WI38 (cell line): ENCODE results near the gene MTFMT.
"Not testable (repeated sequence)": the region's sequence is repeated elsewhere in the genome, so short reads cannot be mapped to it uniquely, and the experiment has no call there.

Source experiments
- H3K4me3 ChIP-seq: 2 replicates; pipeline ENCODE4 v1.5.1; 2011; ENCODE audit warnings: low read depth, mild to moderate bottlenecking, control low read depth, low read length
- CTCF ChIP-seq: IDR thresholded peaks from 2 replicates; pipeline ENCODE4 v1.5.1; 2012; ENCODE audit warnings: low read depth, mild to moderate bottlenecking, control low read depth, low read length

The MTFMT gene

GRCh38 chr15:65054333-65055200, 25.1 kb upstream of the MTFMT start:
- H3K4me3 ChIP-seq, result no peak overlapping the region
- TF ChIP-seq CTCF, result peak; percentile 97

DNA sequence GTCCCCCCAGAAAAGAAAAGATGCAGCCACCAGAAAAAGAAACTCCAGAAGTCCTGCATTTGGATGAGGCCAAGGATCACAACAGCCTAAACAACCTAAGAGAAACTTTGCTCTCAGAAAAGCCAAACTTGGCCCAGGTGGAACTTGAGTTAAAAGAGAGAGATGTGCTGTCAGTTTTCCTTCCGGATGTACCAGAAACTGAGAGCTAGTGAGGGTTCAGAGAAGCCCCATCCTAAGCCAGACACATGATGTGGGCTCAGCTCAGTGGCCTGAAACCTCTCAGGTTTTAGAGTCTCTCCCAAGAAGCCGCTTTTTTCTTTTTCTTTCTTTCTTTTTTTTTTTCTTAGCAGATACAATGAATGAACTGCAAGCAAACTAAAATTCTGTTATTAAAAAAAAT, 23.5 kb upstream of the MTFMT start:
- TF ChIP-seq CTCF, result no peak

GRCh38 chr15:65051266-65051665, 21.8 kb upstream of the MTFMT start:
- no peak overlapping the region for H3K4me3 ChIP-seq
- TF ChIP-seq CTCF, result no peak

More for the DNA sequence above, 23.5 kb upstream of the MTFMT start:
- no peak overlapping the region for H3K4me3 ChIP-seq

GRCh38 chr15:65050270-65050669, 20.8 kb upstream of the MTFMT start:
- no peak for TF ChIP-seq CTCF
- H3K4me3 ChIP-seq, result no peak overlapping the region

- H3K4me3 ChIP-seq, result no peak overlapping the region
Observed at GRCh38 chr15:65049418-65049840, 20.0 kb upstream of the MTFMT start.

GRCh38 chr15:65048241-65048640, 18.8 kb upstream of the MTFMT start:
- no peak overlapping the region for H3K4me3 ChIP-seq
- no peak for TF ChIP-seq CTCF

More at GRCh38 chr15:65049418-65049840, 20.0 kb upstream of the MTFMT start:
- TF ChIP-seq CTCF, result no peak

DNA sequence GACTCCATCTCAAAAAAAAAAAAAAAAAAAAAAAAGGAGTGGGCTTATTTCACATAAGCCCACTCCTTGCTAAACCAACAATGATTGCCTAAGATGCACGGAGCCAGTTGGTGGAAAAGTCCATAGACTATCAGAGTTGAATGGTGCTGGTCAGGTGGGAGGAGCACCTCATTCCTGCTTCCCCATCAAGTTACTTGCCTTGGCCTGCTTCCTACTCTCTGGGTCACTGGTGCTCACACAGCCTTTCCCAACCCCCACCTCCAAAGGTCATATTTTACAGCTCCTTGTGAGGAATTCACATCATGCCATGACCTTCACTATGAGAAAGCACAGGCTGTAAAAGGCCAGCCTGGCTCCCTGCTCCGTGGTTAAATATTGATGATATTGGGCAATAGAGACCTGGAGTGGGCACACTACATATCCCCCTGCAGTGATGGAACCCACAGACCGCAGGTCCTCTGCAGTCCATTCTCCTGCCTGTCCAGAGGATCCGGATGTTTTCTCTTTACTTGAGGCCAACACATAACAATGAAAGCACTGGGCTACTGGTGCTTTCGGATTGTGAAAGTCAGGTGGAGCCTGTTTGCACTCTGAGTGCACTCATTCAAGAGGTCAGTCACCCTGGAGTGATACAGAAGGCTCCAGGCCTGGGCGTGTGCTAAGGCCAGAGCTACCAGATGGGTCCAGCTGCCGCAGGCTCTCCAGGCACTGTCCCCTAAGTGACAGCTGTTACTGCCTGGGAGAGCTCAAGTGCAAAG, 15.5 kb upstream of the MTFMT start, which contains the start of gene SLC51B:
Gene SLC51B, plus strand, starts transcription at position 664 of the 758 bp plus-strand sequence. CDS start 4,618 bp downstream, outside the sequence.
- no peak for TF ChIP-seq CTCF
- H3K4me3 ChIP-seq, result no peak within 1 kb of the TSS

- H3K4me3 ChIP-seq, result not testable (repeated sequence)
Observed at GRCh38 chr15:65044218-65044617, 14.8 kb upstream of the MTFMT start.
